Adipocyte (in vitro differentiated cells): ENCODE measurements around the gene CLDN3.
A peak's percentile ranks its signal among the peaks of the same experiment; 100 is the strongest.
"Not testable (repeated sequence)": the region's sequence is repeated elsewhere in the genome, so short reads cannot be mapped to it uniquely, and the experiment has no call there.

Experiments used
- DNase-seq: peaks from one replicate; pipeline ENCODE4 v3.0.0-alpha.2; 2015; ENCODE audit warnings: low read depth
- H3K27me3 ChIP-seq: replicated peaks from 2 replicates; pipeline ENCODE4 v1.7.0; 2013; ENCODE audit warnings: mild to moderate bottlenecking, low read length, moderate library complexity; ENCODE audit not compliant: control insufficient read depth, insufficient read depth
- H3K36me3 ChIP-seq: 2 replicates; pipeline ENCODE4 v1.7.0; 2013; ENCODE audit warnings: low read length, mild to moderate bottlenecking, moderate library complexity; ENCODE audit not compliant: control insufficient read depth, insufficient read depth, severe bottlenecking
- H3K4me1 ChIP-seq: 2 replicates; pipeline ENCODE4 v1.7.0; 2013; ENCODE audit warnings: mild to moderate bottlenecking, low read length, moderate library complexity; ENCODE audit not compliant: control insufficient read depth, insufficient read depth
- H3K4me3 ChIP-seq: 2 replicates; pipeline ENCODE4 v1.7.0; 2013; ENCODE audit warnings: mild to moderate bottlenecking, low read length, moderate library complexity
- H3K9ac ChIP-seq: 2 replicates; pipeline ENCODE4 v1.7.0; 2013; ENCODE audit warnings: mild to moderate bottlenecking, low read length, moderate library complexity
- H3K9me3 ChIP-seq: 2 replicates; pipeline ENCODE4 v1.7.0; 2013; ENCODE audit warnings: mild to moderate bottlenecking, low read length, moderate library complexity; ENCODE audit not compliant: control insufficient read depth

The CLDN3 gene

DNA sequence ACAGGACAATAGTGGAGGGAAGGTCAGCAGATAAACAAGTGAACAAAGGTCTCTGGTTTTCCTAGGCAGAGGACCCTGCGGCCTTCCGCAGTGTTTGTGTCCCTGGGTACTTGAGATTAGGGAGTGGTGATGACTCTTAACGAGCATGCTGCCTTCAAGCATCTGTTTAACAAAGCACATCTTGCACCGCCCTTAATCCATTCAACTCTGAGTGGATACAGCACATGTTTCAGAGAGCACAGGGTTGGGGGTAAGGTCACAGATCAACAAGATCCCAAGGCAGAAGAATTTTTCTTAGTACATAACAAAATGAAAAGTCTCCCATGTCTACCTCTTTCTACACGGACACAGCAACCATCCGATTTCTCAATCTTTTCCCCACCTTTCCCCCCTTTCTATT is 26.6 kb upstream of the CLDN3 start:
- not testable (repeated sequence) for H3K9me3 ChIP-seq, H3K9ac ChIP-seq, H3K4me3 ChIP-seq, H3K27me3 ChIP-seq, DNase-seq, H3K36me3 ChIP-seq, H3K4me1 ChIP-seq

DNA sequence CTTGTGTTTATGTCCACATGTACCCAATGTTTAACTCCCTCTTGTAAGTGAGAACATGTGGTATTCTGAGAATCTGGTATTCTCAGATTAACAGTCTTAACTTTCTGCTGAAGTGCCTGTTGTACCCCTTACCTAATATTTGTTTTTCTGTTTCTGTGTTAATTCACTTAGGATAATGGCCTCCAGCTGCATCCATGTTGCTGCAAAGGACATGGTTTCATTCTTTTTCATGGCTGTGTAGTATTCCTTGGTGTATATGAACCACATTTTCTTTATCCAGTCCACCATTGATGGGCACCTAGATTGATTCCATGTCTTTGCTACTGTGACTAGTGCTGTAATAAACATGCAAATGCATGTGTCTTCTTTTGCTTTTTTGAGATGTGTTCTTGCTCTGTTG is 25.1 kb upstream of the CLDN3 start:
- not testable (repeated sequence) for H3K27me3 ChIP-seq, H3K9ac ChIP-seq, H3K4me3 ChIP-seq, H3K9me3 ChIP-seq, H3K36me3 ChIP-seq, H3K4me1 ChIP-seq, DNase-seq

DNA sequence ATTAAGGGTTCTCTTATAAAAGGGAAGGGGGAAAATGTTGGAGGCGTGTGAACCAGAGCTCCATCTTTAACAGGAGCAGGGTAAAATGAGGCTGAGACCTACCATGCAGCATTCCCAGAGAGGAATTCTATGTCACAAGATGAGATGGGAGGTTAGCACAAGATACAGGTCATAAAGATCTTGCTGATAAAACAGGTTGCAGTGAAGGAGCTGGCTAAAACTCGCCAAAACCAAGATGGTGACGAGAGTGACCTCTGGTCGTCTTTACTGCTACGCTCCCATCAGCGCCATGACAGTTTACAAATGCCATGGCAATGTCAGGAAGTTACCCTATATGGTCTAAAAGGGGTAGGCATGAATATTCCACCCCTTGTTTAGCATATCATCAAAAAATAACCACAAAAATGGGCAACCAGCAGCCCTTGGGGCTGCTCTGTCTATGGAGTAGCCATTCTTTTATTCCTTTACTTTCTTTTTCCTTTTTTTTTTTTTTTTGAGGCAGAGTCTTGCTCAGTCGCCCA is 21.2 kb upstream of the CLDN3 start:
- H3K36me3 ChIP-seq, H3K9me3 ChIP-seq, H3K9ac ChIP-seq, DNase-seq, H3K4me1 ChIP-seq, H3K4me3 ChIP-seq, H3K27me3 ChIP-seq: not testable (repeated sequence)

DNA sequence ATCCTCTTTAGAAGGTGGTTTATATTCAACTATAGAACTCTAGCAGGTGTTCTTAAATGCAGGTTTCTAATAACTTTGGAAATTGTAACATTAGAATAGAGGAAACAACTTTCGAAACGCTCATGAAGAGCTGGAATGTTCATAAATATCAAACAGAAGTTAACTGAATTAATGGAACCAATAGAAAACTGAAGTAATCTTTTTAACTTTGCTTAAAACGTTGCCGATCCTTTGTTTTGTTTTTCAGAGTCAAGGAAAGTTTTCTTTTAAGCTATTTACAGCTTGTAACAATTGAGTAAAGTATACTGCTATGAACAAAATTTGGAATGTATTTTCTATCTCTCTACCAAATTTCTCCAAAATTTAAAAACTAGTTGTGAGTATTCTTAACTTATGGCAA is 19.0 kb upstream of the CLDN3 start:
- DNase-seq, result no peak
- H3K4me1 ChIP-seq, result no peaks in the 10 kb centered on the region
- H3K36me3 ChIP-seq, result no peaks in the 10 kb centered on the region
- H3K4me3 ChIP-seq, result no peak overlapping the region
- peaks cover 4% of the 10 kb centered on the region for H3K9me3 ChIP-seq
- no peak overlapping the region for H3K9ac ChIP-seq
- no peaks in the 10 kb centered on the region for H3K27me3 ChIP-seq

DNA sequence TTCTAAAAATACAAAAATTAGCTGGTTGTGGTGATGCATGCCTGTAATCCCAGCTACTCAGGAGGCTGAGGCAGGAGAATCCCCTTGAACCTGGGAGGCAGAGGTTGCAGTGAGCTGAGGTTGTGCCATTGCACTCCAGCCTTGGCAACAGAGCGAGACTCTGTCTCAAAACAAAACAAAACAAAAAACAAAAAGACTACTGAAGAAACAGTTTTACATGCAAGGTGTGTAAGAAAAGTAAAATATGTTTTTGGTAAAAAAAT is 17.6 kb upstream of the CLDN3 start:
- H3K4me1 ChIP-seq, DNase-seq, H3K9ac ChIP-seq, H3K27me3 ChIP-seq, H3K4me3 ChIP-seq, H3K9me3 ChIP-seq, H3K36me3 ChIP-seq: not testable (repeated sequence)

DNA sequence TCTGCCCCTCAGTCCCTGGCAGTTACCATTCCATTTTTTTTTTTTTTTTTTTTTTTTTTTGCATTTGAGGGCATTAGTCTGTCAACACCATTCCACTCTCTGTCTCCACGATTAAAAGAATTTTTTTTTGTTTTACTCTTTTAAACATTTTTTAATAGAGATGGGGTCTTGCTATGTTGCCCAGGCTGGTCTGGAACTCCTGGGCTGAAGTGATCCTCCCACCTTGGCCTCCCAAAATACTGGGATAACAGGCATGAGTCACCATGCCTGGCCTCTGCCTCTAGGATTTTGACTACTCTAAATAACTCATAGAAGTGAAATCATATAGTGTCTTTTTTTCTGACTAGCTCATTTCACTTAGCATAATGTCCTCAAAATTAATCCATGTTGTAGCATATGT is 16.5 kb upstream of the CLDN3 start:
- DNase-seq, result no peak
- H3K27me3 ChIP-seq, result no peaks in the 10 kb centered on the region
- H3K9me3 ChIP-seq, result peaks cover 4% of the 10 kb centered on the region
- no peaks in the 10 kb centered on the region for H3K36me3 ChIP-seq
- H3K9ac ChIP-seq, result no peak overlapping the region
- no peaks in the 10 kb centered on the region for H3K4me1 ChIP-seq
- no peak overlapping the region for H3K4me3 ChIP-seq

DNA sequence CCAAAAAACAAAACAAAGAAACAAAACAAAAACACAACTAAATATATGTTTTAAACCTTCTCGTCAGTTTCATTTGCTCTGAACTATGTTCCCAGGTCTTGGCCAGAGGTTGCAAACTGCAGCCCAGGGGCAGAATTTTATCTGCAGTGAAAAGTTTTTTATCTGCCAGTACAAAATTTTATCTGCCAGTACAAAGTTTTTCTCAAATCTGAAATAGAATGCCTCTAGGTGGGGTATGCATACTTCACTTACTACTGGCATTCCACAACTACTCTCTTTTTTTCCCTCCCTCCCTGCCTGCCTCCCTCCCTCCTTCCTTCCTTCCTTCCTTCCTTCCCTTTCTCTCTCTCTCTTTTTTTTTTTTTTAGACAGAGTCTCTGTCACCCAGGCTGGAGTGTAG is 9.4 kb upstream of the CLDN3 start:
- Histone ChIP-seq H3K4me1 (no peaks in the 10 kb centered on the region), H3K9me3 (no peaks in the 10 kb centered on the region), H3K27me3 (no peaks in the 10 kb centered on the region), H3K9ac (no peak overlapping the region), H3K4me3 (no peak overlapping the region), H3K36me3 (no peaks in the 10 kb centered on the region)
- DNase-seq, result peak; percentile 38

DNA sequence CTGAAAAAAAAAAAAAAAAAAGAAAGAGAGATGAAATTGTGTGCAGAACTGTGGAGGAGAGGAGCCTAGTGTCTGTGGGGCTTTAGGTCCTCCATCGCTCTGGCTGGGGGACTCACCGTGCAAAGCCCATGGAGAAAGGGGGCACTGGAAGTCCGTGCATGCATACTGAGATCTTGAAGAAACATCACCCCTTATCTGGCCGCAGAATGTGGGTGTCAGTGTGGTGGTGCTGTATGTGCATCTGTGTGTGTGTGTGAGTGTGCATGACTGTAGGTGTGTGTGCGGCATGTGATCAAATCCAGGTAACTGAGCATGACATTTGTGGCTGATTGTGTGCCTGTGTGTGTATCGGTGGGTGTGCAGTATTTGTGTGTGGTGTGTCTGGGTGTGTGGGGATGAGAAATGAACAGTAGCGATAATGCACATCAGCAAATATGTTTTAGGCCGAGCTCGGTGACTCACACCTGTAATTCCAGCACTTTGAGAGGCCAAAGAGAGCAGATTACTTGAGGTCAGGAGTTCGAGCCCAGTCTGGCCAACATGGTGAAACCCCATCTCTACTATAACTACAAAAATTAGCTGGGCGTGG is 8.8 kb upstream of the CLDN3 start:
- no peaks in the 10 kb centered on the region for H3K4me1 ChIP-seq
- H3K9me3 ChIP-seq, result no peaks in the 10 kb centered on the region
- no peak for DNase-seq
- H3K36me3 ChIP-seq, result no peaks in the 10 kb centered on the region
- H3K27me3 ChIP-seq, result no peaks in the 10 kb centered on the region
- H3K9ac ChIP-seq, result no peak overlapping the region
- no peak overlapping the region for H3K4me3 ChIP-seq

DNA sequence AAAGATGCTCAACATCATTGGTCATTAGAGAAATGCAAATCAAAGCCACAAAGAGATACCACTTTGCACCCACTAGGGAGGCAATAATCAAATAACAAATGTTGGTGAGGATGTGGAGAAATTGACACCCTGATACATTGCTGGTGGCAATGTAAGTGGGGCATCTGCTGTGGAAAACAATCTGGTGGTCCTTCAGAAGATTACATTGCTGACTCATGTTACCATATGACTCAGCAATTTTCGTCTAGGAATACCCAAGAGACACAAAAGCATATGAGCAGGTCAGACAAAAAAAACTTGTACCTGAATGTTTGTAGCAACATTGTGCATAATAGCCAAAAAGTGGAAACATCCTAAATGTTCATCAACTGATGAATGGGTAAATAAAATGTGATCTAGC is 4.9 kb upstream of the CLDN3 start:
- H3K9me3 ChIP-seq, result no peaks in the 10 kb centered on the region
- no peaks in the 10 kb centered on the region for H3K4me1 ChIP-seq
- H3K36me3 ChIP-seq, result no peaks in the 10 kb centered on the region
- H3K9ac ChIP-seq, result no peak overlapping the region
- peaks cover 8% of the 10 kb centered on the region for H3K27me3 ChIP-seq
- DNase-seq, result peak; percentile 2
- no peak overlapping the region for H3K4me3 ChIP-seq

DNA sequence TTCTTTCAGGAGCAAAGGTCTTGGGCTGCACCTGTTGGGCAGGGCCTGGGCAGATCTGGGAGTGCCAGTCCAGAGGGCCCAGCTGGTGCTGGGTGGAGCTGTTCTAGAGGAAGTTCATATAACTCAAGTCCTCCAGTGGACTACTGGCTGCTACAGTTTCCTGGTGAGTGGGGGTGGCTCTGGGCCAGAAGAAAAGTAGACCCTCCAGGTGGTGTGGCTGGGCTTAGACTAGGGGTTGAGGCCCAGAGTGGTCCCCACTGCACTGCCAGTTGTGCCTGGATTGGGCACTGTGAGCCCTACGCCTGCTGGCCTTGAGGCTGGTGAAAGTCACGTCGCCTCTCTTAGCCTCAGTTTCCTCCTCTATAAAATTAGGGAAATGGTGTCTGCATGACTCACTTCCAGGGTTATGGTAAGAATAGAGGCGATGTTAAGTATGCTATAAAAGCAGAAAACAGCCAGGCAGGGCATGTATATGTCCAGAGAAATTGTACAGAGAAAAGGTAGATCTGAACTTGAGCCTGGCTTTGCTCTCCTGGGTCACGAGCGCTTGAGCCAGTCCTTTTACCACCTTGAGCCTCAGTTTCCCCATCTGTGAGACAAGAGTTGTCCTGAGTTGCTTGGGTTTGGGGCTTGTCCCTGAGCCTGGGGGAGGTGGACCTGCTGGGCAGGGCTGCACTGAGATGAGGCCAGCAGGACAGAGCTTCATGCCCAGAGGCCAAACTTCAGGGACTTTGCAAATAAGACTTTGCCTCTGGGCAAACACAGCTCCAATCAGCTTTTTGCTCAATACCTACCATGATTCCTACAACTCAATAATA is 3.8 kb upstream of the CLDN3 start:
- no peak for DNase-seq
- Histone ChIP-seq H3K4me1 (no peaks in the 10 kb centered on the region), H3K4me3 (no peak overlapping the region), H3K9me3 (no peaks in the 10 kb centered on the region), H3K36me3 (no peaks in the 10 kb centered on the region), H3K9ac (no peak overlapping the region), H3K27me3 (peaks cover 15% of the 10 kb centered on the region)

DNA sequence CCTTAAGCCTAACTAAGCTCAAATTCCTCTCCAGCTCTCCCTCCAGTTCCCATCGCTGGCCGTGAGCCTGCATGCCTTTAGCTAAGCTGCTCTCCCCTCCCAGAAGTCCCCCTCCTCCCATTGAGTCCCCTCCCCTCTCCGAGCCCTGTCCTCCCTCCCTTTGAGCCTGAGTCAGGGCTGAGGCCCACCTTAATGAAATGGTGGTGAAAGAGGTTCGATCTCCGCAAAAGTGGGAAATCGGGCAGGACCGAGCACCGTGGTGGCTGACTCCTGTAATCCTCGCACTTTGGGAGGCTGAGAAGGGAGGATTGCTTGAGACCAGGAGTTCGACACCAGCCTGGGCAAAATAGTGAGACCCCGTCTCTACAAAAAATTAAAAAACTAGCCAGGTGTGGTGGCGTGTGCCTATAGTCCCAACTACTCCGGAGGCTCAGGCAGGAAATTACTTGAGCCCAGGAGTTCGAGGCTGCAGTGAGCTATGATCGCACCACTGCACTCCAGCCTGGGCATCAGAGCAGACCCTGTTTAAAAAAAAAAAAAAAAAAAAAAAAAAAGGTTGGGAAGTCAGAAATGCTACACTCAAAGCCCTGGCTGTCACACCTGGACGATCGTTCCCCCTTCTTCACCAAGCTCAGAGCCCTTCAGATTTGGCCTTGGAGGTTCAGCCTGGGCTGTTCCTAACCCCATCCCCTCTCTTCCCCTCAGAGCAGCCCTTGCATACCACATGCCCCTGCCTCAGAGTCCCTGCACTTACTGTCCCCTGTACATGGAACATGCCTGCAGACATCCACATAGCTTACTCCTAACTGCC is 995 bp upstream of the CLDN3 start:
- H3K27me3 ChIP-seq, result peaks cover 22% of the 10 kb centered on the region
- H3K9me3 ChIP-seq, result no peaks in the 10 kb centered on the region
- no peak overlapping the region for H3K4me3 ChIP-seq
- H3K9ac ChIP-seq, result no peak overlapping the region
- DNase-seq, result no peak
- no peaks in the 10 kb centered on the region for H3K36me3 ChIP-seq
- no peaks in the 10 kb centered on the region for H3K4me1 ChIP-seq
